ENCODE results near the gene NALF2. TPM values are rescaled to one million over a fixed set of nuclear protein-coding genes. Genes with fewer than 3 reads are reported as not detected.

NALF2 gene
- total RNA-seq, 1 experiment from 2014 or later: 4.7 TPM

DNA sequence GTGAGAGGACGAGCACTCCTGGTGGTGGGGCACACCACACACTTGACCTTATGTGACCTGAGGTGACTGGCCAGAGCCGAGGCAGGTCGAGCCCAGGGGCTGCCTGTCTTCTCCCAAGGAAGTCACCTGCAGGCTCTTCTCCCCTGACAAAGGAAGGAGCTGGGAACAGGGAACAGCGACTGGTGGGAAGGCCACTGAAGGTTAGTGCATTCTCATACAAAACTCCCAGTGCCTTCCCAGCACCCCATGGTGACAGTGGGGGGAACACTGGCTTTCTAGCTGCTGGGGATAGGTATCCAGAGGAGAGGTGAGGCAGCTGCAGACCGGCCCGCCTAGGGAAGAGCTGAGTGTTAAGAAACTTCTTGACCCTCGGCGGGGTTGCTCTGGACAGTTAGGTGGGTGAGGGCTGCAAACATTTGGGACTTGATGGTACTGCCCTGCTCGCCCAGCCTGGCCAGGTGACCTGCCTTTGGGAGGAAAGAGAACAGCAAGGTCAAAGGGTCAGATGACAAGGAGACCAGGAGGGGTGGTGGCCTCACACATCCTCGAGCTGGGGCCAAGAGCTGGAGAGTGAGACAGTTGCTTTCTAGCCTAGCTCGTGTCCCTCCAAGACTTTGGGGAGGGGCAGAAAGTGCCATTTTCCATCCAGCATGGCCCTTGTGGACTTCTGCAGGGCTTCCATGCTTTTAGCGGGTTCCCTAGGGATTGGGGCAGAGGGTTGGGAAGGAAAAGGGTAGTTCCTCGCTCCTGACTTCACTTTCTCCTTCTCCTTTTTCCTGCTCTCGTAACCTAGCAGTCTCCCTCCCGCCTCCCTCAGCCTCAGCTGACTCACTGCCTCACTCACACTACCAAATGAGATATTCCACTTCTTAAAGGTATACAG is 2.7 kb downstream of the NALF2 start:
- ChIA-PET CTCF (interaction anchor here (0.6 to 1.1 kb wide), 3 partner anchors 14 to 677 kb away, joined by 3 to 5 read pairs (median 3); no protein-coding TSS in a partner anchor), POLR2A (no interaction called here)
- TF ChIP-seq, protein P1, sequence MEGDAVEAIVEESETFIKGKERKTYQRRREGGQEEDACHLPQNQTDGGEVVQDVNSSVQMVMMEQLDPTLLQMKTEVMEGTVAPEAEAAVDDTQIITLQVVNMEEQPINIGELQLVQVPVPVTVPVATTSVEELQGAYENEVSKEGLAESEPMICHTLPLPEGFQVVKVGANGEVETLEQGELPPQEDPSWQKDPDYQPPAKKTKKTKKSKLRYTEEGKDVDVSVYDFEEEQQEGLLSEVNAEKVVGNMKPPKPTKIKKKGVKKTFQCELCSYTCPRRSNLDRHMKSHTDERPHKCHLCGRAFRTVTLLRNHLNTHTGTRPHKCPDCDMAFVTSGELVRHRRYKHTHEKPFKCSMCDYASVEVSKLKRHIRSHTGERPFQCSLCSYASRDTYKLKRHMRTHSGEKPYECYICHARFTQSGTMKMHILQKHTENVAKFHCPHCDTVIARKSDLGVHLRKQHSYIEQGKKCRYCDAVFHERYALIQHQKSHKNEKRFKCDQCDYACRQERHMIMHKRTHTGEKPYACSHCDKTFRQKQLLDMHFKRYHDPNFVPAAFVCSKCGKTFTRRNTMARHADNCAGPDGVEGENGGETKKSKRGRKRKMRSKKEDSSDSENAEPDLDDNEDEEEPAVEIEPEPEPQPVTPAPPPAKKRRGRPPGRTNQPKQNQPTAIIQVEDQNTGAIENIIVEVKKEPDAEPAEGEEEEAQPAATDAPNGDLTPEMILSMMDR (IDR thresholded peaks at IDR 0.05; ENCODE audit: unreplicated experiment): no peak
- intact Hi-C loops (cut with micrococcal nuclease): no loop called here
- H3K9me3 Mint-ChIP-seq (ENCODE audit: unreplicated experiment): no peaks in the 10 kb centered on the region
- H3K4me3 Mint-ChIP-seq (ENCODE audit: unreplicated experiment): peak overlapping the region; percentile 10
- no peaks in the 10 kb centered on the region for H3K36me3 Mint-ChIP-seq (ENCODE audit: insufficient read depth, unreplicated experiment)
- no peak overlapping the region for H3K27ac Mint-ChIP-seq (ENCODE audit: low read depth, unreplicated experiment)
- peaks cover 10% of the 10 kb centered on the region for H3K4me1 Mint-ChIP-seq (ENCODE audit: insufficient read depth, unreplicated experiment)
- peak; percentile 24 for DNase-seq (ENCODE audit: unreplicated experiment)
- peaks cover 32% of the 10 kb centered on the region for H3K27me3 Mint-ChIP-seq (ENCODE audit: insufficient read depth, unreplicated experiment)
- BruUV-seq (replicated peaks): no TSS peak

DNA sequence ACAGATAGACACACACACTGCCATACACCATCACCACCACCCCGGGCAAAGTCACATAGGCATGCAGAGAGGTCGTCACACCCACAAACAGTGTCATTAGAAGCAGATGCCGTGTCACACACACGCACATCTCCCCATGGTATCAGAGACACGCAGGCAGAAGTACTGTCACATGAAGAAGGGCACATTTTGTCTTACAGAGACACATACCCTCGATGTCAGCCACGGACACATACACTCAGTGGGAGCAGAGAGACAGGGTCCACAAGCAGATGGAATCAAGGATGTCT is 3.3 kb downstream of the NALF2 start:
- peak overlapping the region; percentile 10 for H3K4me3 Mint-ChIP-seq (ENCODE audit: unreplicated experiment)
- no peak overlapping the region for H3K27ac Mint-ChIP-seq (ENCODE audit: low read depth, unreplicated experiment)
- no peaks in the 10 kb centered on the region for H3K9me3 Mint-ChIP-seq (ENCODE audit: unreplicated experiment)
- BruUV-seq (replicated peaks): no TSS peak
- ChIA-PET CTCF (interaction anchor here (1.1 to 1.4 kb wide), 2 partner anchors 14 to 112 kb away, joined by 3 to 5 read pairs; no protein-coding TSS in a partner anchor), POLR2A (no interaction called here)
- H3K27me3 Mint-ChIP-seq (ENCODE audit: insufficient read depth, unreplicated experiment): peaks cover 32% of the 10 kb centered on the region
- DNase-seq (ENCODE audit: unreplicated experiment): no peak
- TF ChIP-seq, protein P1 (IDR thresholded peaks at IDR 0.05; ENCODE audit: unreplicated experiment): no peak
- no peaks in the 10 kb centered on the region for H3K36me3 Mint-ChIP-seq (ENCODE audit: insufficient read depth, unreplicated experiment)
- peaks cover 10% of the 10 kb centered on the region for H3K4me1 Mint-ChIP-seq (ENCODE audit: insufficient read depth, unreplicated experiment)
- intact Hi-C loops (cut with micrococcal nuclease): no loop called here

DNA sequence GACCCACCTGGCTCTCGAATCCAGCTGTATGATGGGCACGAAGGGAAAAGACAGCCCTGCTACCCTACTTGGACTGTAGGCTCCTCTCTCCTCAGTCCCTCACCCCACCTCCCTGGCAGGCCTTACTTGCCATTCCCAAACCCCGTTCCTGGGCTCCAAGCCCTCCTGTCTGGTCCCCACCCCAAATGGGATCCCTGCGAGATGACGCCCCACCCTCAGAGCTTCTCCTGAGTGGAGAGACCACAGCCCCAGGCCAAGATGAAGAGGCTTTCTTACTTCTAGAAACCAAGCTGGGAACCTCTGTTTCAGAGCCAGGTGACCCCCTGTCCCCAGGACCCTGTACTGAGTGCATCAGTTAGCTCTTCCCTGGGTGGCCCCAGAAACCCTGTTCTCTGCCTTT is 4.5 kb downstream of the NALF2 start:
- TF ChIP-seq, protein P1 (IDR thresholded peaks at IDR 0.05; ENCODE audit: unreplicated experiment): no peak
- peaks cover 10% of the 10 kb centered on the region for H3K4me1 Mint-ChIP-seq (ENCODE audit: insufficient read depth, unreplicated experiment)
- no peak for DNase-seq (ENCODE audit: unreplicated experiment)
- no peak overlapping the region for H3K4me3 Mint-ChIP-seq (ENCODE audit: unreplicated experiment)
- ChIA-PET POLR2A (no interaction called here), CTCF (interaction anchor here (0.6 to 1.4 kb wide), 2 partner anchors 13 to 111 kb away, joined by 3 to 6 read pairs; no protein-coding TSS in a partner anchor)
- H3K27me3 Mint-ChIP-seq (ENCODE audit: insufficient read depth, unreplicated experiment): peaks cover 32% of the 10 kb centered on the region
- intact Hi-C loops (cut with micrococcal nuclease): no loop called here
- BruUV-seq (replicated peaks): no TSS peak
- H3K27ac Mint-ChIP-seq (ENCODE audit: low read depth, unreplicated experiment): no peak overlapping the region
- no peaks in the 10 kb centered on the region for H3K9me3 Mint-ChIP-seq (ENCODE audit: unreplicated experiment)
- H3K36me3 Mint-ChIP-seq (ENCODE audit: insufficient read depth, unreplicated experiment): no peaks in the 10 kb centered on the region

DNA sequence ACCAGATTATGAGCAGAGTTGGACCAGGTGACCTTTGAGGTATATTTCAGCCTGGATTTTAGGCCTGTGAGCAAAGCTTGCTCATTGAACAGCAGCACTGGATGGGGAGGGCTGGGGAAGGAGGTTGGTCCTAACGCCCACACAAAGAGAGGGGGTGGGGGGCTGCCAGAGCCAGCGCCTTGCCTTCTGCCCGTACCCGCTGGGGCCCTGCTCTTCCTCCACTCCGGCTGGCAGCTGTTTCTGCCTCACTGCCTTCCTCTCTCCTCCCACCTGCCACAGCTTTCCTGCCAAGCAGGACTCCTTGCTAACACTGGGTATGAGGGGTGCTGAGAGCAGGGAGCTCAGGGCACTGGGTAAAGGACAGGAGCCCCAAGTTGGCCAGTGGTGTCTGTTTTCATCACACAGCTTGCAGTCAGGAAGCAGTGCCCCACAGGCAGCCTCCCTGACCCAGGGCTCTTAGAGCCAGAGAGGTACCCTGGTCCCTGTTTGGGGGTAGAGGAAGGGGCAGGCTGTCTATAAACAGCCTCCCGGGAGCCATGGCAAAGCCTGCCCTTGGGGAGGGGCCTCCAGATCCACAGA is 6.1 kb downstream of the NALF2 start:
- BruUV-seq (replicated peaks): no TSS peak
- H3K27ac Mint-ChIP-seq (ENCODE audit: low read depth, unreplicated experiment): no peak overlapping the region
- TF ChIP-seq, protein P1 (IDR thresholded peaks at IDR 0.05; ENCODE audit: unreplicated experiment): no peak
- POLR2A ChIA-PET: no interaction called here
- H3K4me1 Mint-ChIP-seq (ENCODE audit: insufficient read depth, unreplicated experiment): peaks cover 10% of the 10 kb centered on the region
- no peak overlapping the region for H3K4me3 Mint-ChIP-seq (ENCODE audit: unreplicated experiment)
- CTCF ChIA-PET: interaction anchor here (1.1 to 1.2 kb wide), 3 partner anchors 28 to 623 kb away, joined by 3 to 4 read pairs (median 4); partner anchors contain the start of gene IGBP1
- H3K27me3 Mint-ChIP-seq (ENCODE audit: insufficient read depth, unreplicated experiment): peaks cover 32% of the 10 kb centered on the region
- no peaks in the 10 kb centered on the region for H3K9me3 Mint-ChIP-seq (ENCODE audit: unreplicated experiment)
- intact Hi-C loops (cut with micrococcal nuclease): no loop called here
- no peak for DNase-seq (ENCODE audit: unreplicated experiment)
- H3K36me3 Mint-ChIP-seq (ENCODE audit: insufficient read depth, unreplicated experiment): no peaks in the 10 kb centered on the region
